SK-N-SH treated with all-trans-retinoic acid at 6 μM for 48 hours (cell line): ENCODE data around the gene STXBP5.
"Not testable (repeated sequence)": the region's sequence is repeated elsewhere in the genome, so short reads cannot be mapped to it uniquely, and the experiment has no call there.

Source experiments
- CREB5 ChIP-seq: fragments of 250-450 bp; sonication (Bioruptor Pico); IDR thresholded peaks from 2 replicates; pipeline ENCODE4 v1.5.1; 2020; ENCODE audit warnings: low read depth, mild to moderate bottlenecking, moderate library complexity
- CSDC2 ChIP-seq: fragments of 250-450 bp; sonication (Bioruptor Pico); IDR thresholded peaks from 2 replicates; pipeline ENCODE4 v1.5.0; 2020; ENCODE audit warnings: mild to moderate bottlenecking, moderate library complexity
- CSRNP3 ChIP-seq: fragments of 250-450 bp; sonication (Bioruptor Pico); IDR thresholded peaks from 2 replicates; pipeline ENCODE4 v1.5.1; 2021; ENCODE audit warnings: mild to moderate bottlenecking, moderate library complexity
- GLIS3 ChIP-seq: fragments of 250-450 bp; sonication (Bioruptor Pico); IDR thresholded peaks from 2 replicates; pipeline ENCODE4 v1.5.0; 2020; ENCODE audit warnings: mild to moderate bottlenecking, moderate library complexity
- PATZ1 ChIP-seq: fragments of 250-450 bp; sonication (Bioruptor Pico); IDR thresholded peaks from 2 replicates; pipeline ENCODE4 v1.8.0; 2020; ENCODE audit warnings: mild to moderate bottlenecking, moderate library complexity, borderline replicate concordance
- TCF4 ChIP-seq: fragments of 250-450 bp; sonication (Bioruptor Pico); IDR thresholded peaks from 2 replicates; pipeline ENCODE4 v1.8.0; 2021; ENCODE audit warnings: mild to moderate bottlenecking, moderate library complexity, borderline replicate concordance
- ZFP3 ChIP-seq: fragments of 250-450 bp; sonication (Bioruptor Pico); IDR thresholded peaks from 2 replicates; pipeline ENCODE4 v1.5.0; 2020; ENCODE audit warnings: mild to moderate bottlenecking, moderate library complexity
- ZFP30 ChIP-seq: fragments of 450-650 bp; formaldehyde crosslinking; IDR thresholded peaks from 2 replicates; pipeline ENCODE4 v1.5.0; 2022; ENCODE audit warnings: mild to moderate bottlenecking, moderate library complexity
- ZNF70 ChIP-seq: fragments of 450-650 bp; formaldehyde crosslinking; IDR thresholded peaks from 2 replicates; pipeline ENCODE4 v1.5.0; 2020; ENCODE audit warnings: mild to moderate bottlenecking, moderate library complexity

GRCh38 chr6:147380841-147381240 lies 176.6 kb downstream of the STXBP5 start:
- TF ChIP-seq PATZ1; ZFP30; ZNF70 (CRISPR knock-in tag); CREB5 (CRISPR knock-in tag); TCF4; CSDC2 (CRISPR knock-in tag); CSRNP3 (CRISPR knock-in tag); ZFP3 (CRISPR knock-in tag); GLIS3 (CRISPR knock-in tag): not testable (repeated sequence)
